GM21515 (cell line): ENCODE measurements around the gene UBE2D4.
A peak's percentile ranks its signal among the peaks of the same experiment; 100 is the strongest.
"Not testable (repeated sequence)": the region's sequence is repeated elsewhere in the genome, so short reads cannot be mapped to it uniquely, and the experiment has no call there.

Source experiments
- ATAC-seq: cut with Tn5 transposase; IDR thresholded peaks from one replicate; pipeline ENCODE4 v1.9.1; 2021; ENCODE audit not compliant: unreplicated experiment

Gene UBE2D4

DNA sequence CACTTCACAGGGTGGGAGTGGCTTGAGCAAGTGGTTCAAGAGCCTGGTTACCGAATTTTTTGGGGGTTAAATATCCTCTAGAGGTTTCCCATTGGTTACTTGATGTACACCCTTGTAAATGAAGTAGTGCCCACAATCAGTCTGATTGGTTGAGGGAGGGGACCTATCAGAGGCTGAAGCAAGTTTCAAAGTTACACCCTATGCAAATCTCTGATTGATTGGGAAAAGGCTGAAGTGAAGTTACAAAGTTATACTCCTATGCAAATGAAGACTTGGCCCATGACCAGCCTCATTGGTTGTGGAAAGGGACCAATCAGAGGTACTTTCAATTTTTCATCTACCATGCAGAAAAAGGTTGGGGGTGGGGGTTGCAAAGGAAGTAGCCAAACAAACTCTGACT, 34.7 kb downstream of the UBE2D4 start:
- no peak for ATAC-seq

DNA sequence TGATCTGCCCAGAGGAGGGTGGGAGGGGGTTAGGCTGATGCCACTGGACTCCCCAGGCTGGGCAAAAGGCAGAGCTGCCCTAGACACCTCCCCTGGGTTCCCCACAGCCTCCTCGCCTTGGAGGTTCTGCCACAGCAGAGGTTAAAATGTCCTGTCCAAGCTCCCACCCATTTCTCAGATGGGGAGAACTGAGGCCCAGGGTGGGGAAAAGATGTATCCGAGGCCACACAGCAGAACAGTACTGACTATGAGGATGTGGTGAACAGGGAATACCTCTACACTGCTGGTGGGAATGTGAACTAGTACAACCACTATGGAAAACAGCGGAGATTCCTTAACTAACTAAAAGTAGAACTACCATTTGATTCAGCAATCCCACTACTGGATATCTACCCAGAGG, 40.2 kb downstream of the UBE2D4 start:
- not testable (repeated sequence) for ATAC-seq

DNA sequence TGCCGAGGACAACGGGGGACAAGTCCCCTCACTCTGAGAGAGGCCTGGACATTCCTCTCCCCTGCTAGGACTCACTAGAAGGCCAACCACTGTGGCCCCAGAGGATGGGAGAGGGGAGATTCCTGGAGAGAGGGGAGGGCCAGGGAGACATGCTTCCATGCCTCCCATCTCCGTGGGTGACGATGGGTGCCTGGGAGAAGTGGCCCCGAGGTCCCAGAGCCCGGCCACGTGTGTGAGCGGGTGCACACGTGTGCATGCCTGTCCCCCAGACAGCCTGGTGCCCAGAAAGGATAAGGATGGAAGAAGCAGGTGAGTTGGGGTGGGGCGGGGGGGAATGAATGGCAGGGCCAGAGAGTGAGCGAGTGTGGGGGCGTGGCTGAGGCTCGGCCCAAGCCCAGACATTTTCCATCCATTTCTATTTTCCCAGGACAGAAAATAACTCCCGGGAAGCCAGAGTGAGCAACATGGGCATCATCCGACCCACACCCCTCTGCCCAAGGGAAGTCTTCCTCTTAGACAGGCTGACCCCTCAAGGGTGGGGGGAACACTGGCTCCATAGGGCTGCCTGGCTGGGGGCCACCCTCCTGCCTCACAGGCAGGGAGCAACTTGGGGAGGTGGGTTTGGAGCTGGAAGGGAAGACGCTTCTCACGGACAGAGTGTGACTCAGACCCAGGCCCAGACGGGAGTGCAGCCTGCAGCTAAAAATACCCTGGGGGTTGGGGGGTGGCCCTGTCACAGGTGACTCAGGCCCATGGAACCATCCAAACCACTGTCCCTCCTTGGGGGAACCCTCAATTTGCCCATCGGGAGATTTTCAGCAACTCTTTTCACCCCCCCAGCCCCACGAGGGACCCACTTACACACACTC, 42.2 kb downstream of the UBE2D4 start:
- not testable (repeated sequence) for ATAC-seq

DNA sequence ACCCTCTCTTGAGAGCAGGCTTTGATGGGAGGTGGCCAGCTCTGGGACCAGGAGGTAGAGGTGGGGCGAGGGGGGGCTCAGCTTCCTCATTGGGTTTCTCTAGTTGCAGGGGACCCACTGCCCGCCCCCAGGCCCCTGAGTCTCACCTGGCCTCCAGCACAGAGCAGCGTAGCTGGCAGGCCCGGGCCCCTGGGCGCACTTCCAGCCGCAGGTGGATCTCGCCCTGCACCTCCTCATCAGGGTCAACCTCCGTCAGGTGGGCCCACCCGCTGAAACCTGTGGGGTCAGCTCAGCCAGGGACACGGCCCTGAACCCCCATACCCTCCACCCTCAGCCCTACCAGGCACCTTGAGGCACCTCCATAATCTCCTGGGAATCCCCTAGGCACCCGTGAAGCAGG, 43.4 kb downstream of the UBE2D4 start:
- ATAC-seq = not testable (repeated sequence)

DNA sequence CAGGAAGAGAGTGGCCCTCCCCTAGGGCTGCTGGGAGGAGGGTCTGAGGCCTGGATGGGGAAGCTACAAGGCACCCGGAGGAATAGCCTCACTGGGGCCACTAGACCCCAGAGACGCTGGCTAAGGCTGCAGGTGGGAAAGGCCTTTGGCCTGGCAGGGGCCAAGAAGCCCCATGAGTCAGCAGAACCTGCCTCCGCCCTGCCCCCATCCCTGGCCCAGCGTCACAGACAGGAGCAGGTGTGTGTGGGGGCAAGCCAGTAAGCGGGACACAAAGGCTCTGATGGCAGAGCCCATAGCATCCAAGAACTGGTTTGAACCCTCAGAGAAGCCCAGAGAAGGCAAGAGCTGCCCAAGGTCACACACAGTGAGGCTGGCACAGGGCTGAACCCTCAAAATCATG, 44.5 kb downstream of the UBE2D4 start:
- not testable (repeated sequence) for ATAC-seq

DNA sequence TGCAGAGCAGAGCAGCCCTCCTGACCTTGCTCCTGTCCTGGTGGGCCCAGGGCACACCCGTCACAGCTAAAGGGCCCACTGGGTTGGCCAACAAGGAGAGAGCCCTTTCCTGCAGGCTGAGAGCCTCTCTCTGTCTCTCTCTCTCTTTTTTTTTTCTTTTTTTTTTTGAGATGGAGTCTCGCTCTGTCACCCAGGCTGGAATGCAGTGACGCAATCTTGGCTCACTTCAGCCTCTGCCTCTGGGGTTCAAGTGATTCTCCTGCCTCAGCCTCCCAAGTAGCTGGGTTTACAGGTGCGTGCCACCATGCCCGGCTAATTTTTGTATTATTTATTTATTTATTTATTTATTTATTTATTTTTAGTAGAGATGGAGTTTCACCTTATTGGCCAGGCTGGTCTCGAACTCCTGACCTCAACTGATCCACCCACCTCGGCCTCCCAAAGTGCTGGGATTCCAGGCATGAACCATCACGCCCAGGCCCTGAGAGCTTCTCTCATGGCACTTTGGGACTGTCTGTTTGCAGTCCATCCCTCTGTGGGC, 47.9 kb downstream of the UBE2D4 start:
- not testable (repeated sequence) for ATAC-seq

DNA sequence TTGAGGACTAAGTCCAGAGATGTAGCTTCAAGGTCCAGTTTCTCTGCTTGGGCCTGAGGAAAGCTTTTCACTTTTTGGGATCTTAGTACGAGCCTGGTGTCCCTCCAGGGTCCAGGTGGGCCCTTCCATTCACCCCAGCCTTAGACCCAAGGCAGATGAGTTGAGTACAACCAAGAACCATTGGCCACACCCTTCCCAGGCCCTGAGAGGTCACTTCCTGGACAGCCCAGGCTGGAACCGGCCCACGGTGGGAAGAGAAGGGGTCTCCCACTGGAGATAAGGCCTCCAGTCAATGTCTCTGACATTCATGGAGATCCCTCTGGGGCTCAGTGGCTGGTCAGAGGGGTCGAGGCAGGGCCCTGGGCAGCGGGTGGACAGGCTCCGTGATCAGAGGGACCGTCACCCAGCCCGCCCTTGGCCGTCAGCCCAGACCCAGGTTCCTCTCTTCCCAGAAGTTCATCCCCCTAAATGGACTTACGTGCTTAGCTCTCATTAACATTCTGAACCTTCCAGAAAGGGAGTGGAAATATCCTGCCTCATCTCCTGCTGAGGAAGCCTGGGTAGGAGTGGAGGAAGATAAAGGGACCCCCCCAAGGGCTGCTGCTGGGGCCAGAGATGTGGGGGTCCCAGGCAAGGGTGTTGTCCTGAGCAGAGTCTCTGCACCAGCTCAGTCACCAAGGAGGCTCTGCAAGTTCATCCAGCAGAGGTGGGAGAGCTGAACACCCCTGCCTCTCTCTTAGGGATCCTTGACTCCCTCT, 48.7 kb downstream of the UBE2D4 start:
- ATAC-seq = not testable (repeated sequence)

DNA sequence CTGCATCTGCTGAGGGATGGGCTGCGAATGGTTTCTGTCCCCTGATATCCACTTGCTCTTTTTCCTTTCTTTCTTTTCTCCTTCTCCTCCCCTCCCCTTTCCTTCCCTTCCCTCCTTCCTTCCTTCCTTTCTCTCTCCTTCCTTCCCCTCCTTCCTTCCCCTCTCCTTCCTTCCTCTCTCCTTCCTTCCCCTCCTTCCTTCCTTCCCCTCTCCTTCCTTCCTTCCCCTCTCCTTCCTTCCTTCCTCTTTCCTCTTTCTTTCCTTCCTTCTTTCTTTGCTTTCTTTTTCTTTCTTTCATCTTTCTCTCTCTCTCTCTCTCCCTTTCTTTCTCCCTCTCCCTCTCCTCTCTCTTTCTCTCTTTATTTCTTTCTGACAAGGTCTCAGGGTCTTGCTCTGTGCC, 51.3 kb downstream of the UBE2D4 start:
- ATAC-seq = no peak

DNA sequence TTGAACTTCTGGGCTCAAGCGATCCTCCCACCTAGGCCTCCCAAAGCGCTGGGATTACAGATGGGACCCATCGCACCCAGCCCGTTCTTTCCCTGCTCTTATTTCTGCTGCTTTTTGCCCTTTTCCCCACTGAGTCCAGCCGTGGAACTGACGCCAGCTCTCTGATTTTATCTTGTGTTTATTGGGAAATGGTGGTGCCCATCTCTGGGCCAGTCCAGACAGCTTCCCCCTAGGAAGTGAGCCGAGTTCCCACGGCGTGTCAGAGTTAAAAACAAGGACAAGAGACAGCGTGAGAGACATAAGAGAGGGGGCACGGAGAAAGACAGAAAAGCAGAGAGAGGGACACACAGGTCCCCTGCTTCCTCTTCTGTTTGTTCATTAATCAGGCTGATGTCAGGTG, 51.9 kb downstream of the UBE2D4 start:
- ATAC-seq = not testable (repeated sequence)

DNA sequence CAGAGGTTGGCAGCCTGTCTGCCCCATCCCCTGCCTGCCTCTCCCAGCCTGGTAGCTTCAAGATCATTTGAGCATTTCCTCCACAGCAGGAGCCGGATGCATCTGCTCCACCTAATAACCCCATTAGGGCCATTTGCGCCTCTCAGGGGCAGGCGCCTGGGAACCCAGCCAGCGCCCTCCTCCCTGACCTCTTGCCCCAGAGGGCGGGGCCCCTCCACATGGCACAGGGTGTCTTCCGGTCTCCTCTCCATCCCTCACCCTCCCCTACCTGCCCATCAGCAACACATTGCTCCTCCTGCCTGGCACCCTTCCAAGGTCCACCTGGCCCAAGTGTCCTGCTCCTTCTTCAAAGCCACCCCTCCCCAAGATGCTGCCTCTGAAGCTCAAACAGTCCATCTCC, 56.6 kb downstream of the UBE2D4 start:
- ATAC-seq = not testable (repeated sequence)

GRCh38 chr7:43983736-43984135, 57.5 kb downstream of the UBE2D4 start:
- not testable (repeated sequence) for ATAC-seq

- peak; percentile 66 for ATAC-seq
Measured at GRCh38 chr7:43985904-43986864, 59.9 kb downstream of the UBE2D4 start.

GRCh38 chr7:43987476-43987875, 61.2 kb downstream of the UBE2D4 start:
- not testable (repeated sequence) for ATAC-seq

DNA sequence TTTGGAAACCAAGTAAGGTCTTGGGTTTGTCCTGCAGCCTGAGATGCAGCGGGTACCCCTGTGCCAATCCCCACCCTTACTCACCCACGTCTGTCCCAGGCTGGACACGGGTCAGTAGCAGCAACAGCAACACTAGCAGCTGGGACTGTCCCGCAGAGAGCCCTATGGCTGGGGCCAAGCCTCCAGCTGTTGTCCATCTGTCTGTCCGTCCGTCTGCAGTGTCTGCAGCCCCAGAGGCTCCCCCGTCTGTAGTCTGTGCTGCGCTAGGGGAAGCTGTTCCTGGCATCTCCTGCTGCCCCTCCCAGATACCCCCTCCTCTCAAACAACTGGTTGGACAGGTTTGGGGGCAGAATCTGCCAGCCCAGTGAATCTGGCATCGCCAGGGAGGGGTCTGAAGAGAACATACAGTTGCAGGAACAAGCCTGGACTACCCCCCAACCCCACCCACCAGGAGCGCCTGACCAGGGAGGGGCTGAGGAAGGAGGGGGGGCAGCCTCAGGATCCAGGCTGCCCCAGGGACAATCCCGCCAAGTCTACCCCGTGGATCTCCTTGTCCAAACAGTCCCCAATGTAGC, 63.9 kb downstream of the UBE2D4 start:
- not testable (repeated sequence) for ATAC-seq

- not testable (repeated sequence) for ATAC-seq
Measured at GRCh38 chr7:43990829-43991228, 64.6 kb downstream of the UBE2D4 start.

- ATAC-seq = peak; percentile 80
Measured at GRCh38 chr7:43992896-43993295, 66.7 kb downstream of the UBE2D4 start.

DNA sequence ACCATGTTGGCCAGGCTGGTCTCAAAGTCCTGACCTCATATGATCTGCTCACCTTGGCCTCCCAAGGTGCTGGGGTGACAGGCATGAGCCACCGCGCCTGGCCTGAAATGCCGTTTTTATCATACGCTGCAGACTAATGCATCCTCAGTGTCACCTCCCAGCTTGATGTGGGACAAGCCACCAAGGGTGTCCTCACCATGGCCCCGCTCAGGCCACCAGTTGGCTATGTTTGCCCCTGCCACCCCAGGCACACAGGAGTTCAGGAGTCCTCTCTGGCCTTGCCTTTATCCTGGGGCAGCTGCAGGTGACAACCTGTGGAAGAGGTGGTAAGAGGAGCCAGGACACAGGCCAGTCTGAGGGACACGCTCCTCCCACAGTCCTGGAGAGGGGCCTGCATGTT, 68.4 kb downstream of the UBE2D4 start:
- not testable (repeated sequence) for ATAC-seq

DNA sequence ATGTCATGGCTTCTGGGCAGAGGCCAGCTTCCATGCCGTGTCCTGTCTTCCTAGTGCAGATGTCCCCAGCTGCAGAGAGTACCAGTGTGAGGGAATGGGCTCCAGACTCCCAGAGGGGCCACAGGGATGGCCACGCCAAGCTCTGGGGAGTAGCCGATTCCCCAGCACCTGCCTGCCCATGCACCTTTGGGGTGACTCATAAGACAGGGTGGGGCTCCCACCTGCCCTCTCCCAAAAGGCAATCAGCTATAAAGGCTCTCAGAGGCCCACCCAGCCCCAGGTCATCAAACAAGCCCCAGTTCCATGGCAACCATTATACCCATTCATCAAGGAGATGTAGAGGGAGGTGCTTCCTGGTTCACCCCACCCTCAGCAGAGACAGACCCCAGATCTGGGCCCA, 71.3 kb downstream of the UBE2D4 start, which contains the start of gene SPDYE1:
SPDYE1 (plus strand) TSS at position 366 of the 400 bp plus-strand sequence. CDS start 2,053 bp downstream, outside the sequence.
- not testable (repeated sequence) for ATAC-seq
